HCT116 (cell line): Measurements from ENCODE around the gene ISOC2. TPM values are rescaled to one million over a fixed set of nuclear protein-coding genes. Genes with fewer than 3 reads are reported as not detected.

Source experiments
- ATAC-seq: fragments of 200-7000 bp; cut with Tn5 transposase; 2 replicates; pipeline ENCODE4 v1.9.1; 2020; ENCODE audit warnings: mild to moderate bottlenecking, moderate library complexity
- BruUV-seq: library from RNA; stranded (reverse); fragments of 400-500 nt; replicated peaks from 2 replicates; lab custom pipeline; 2021; lab: Mats Ljungman, UMichigan
- CTCF ChIA-PET: fragments of 300-600 bp; sonication (Branson Sonifier 250); formaldehyde crosslinking; loops from one replicate; lab custom pipeline; 2021; ENCODE audit warnings: antibody characterized with exemption; lab: Charles Lee
- POLR2A ChIA-PET: fragments of 300-600, 350-600 bp; sonication (Branson Sonifier 250); formaldehyde crosslinking; loops from one replicate; lab custom pipeline; 2021; ENCODE audit warnings: antibody characterized with exemption; lab: Charles Lee
- RAD21 ChIA-PET, 2 experiments: fragments of 300-600 bp; sonication (Branson Sonifier 250); formaldehyde crosslinking; loops; one replicate each; lab custom pipeline; 2023; ENCODE audit warnings: low total read pairs in 2 of 2; ENCODE audit not compliant: uncharacterized antibody in 2 of 2, unreplicated experiment in 2 of 2, low non-redundant PET in 1 of 2; lab: Charles Lee
- DNase-seq: peaks from one replicate; pipeline ENCODE4 v3.0.0-alpha.2; 2010; ENCODE audit warnings: low read depth, low spot score
- H2AFZ ChIP-seq: fragments of 200-600 bp; shearing (Covaris generic), sonication (generic); 2 replicates; pipeline ENCODE4 v1.6.1; 2017; ENCODE audit warnings: low read depth, mixed run types, mixed read lengths, antibody characterized with exemption, low read length; ENCODE audit not compliant: poor library complexity, severe bottlenecking
- H3K27ac ChIP-seq: 2 replicates; pipeline ENCODE4 v1.5.1; 2012; ENCODE audit warnings: low read depth, low read length
- H3K27me3 ChIP-seq: fragments of 200-600 bp; sonication (generic); 2 replicates; pipeline ENCODE4 v1.6.1; 2016; ENCODE audit warnings: mixed run types, low read length, mixed read lengths; ENCODE audit not compliant: insufficient read depth
- H3K36me3 ChIP-seq, 2 experiments: fragments of 200-500 bp in 1 of 2; fragments of 200-600 bp in 1 of 2; sonication (Bioruptor generic) in 1 of 2; sonication (generic) in 1 of 2; 2 replicates each; pipeline versions ENCODE4 v1.5.1 to v1.6.1; 2014 to 2016; ENCODE audit warnings: low read length in 2 of 2, inconsistent platforms in 1 of 2, mixed read lengths in 1 of 2, mixed run types in 1 of 2; ENCODE audit not compliant: insufficient read depth in 2 of 2, control insufficient read depth in 1 of 2
- H3K4me1 ChIP-seq, 2 experiments: fragments of 200-600 bp in 1 of 2; sonication (generic) in 1 of 2; 2 replicates each; pipeline versions ENCODE4 v1.5.1 to v1.6.1; 2012 to 2017; ENCODE audit warnings: low read length in 2 of 2, inconsistent platforms in 1 of 2, mild to moderate bottlenecking in 1 of 2, mixed read lengths in 1 of 2, mixed run types in 1 of 2, moderate library complexity in 1 of 2; ENCODE audit not compliant: insufficient read depth in 2 of 2, control insufficient read depth in 1 of 2
- H3K4me2 ChIP-seq: fragments of 200-600 bp; sonication (generic); 2 replicates; pipeline ENCODE4 v1.6.1; 2017; ENCODE audit warnings: mixed run types, low read length, mixed read lengths
- H3K4me3 ChIP-seq, 2 experiments: fragments of 200-600 bp in 1 of 2; sonication (generic) in 1 of 2; replicated peaks in 1 of 2; 2 replicates each; pipeline ENCODE4 v1.5.1; 2011 to 2016; ENCODE audit warnings: low read length in 2 of 2, control low read depth in 1 of 2, low read depth in 1 of 2, mild to moderate bottlenecking in 1 of 2, mixed read lengths in 1 of 2, mixed run types in 1 of 2
- H3K79me2 ChIP-seq: fragments of 200-600 bp; sonication (generic); 2 replicates; pipeline ENCODE4 v1.6.1; 2017; ENCODE audit warnings: mild to moderate bottlenecking, mixed run types, low read length, moderate library complexity, mixed read lengths; ENCODE audit not compliant: insufficient read depth
- H3K9ac ChIP-seq: fragments of 200-600 bp; sonication (generic); 2 replicates; pipeline ENCODE4 v1.6.1; 2016; ENCODE audit warnings: low read length, mixed read lengths
- H3K9me2 ChIP-seq: fragments of 200-600 bp; sonication (generic), shearing (Covaris generic); 2 replicates; pipeline ENCODE4 v1.6.1; 2017; ENCODE audit warnings: mixed run types, mild to moderate bottlenecking, moderate library complexity; ENCODE audit not compliant: insufficient read depth
- H3K9me3 ChIP-seq, 2 experiments: fragments of 200-500 bp in 1 of 2; fragments of 200-600 bp in 1 of 2; sonication (Bioruptor generic) in 1 of 2; sonication (generic) in 1 of 2; 2 replicates each; pipeline ENCODE4 v1.6.1; 2014 to 2017; ENCODE audit warnings: low read length in 2 of 2, mixed read lengths in 2 of 2, inconsistent platforms in 1 of 2, low read depth in 1 of 2, mild to moderate bottlenecking in 1 of 2, mixed run types in 1 of 2, moderate library complexity in 1 of 2; ENCODE audit not compliant: control insufficient read depth in 1 of 2, insufficient read depth in 1 of 2
- H4K20me1 ChIP-seq: fragments of 200-600 bp; sonication (generic), shearing (Covaris generic); 2 replicates; pipeline ENCODE4 v1.6.1; 2017; ENCODE audit warnings: mixed run types, mild to moderate bottlenecking, moderate library complexity; ENCODE audit not compliant: insufficient read depth
- ATF3 ChIP-seq: IDR thresholded peaks from 2 replicates; pipeline ENCODE4 v1.6.1; 2012
- EGR1 ChIP-seq: IDR thresholded peaks from 2 replicates; pipeline ENCODE4 v1.6.1; 2012; ENCODE audit warnings: low read depth
- EZH2 ChIP-seq: fragments of 200-600 bp; sonication (generic); IDR thresholded peaks from 2 replicates; pipeline ENCODE4 v1.6.1; 2017; ENCODE audit warnings: antibody characterized with exemption, mixed run types
- JUND ChIP-seq: IDR thresholded peaks from 2 replicates; pipeline ENCODE4 v1.6.1; 2012
- MAX ChIP-seq: IDR thresholded peaks from 2 replicates; pipeline ENCODE4 v1.6.1; 2012
- RAD21 ChIP-seq: IDR thresholded peaks from 2 replicates; pipeline ENCODE4 v1.6.1; 2012; ENCODE audit warnings: low read depth, mild to moderate bottlenecking
- REST ChIP-seq: IDR thresholded peaks from 2 replicates; pipeline ENCODE4 v1.6.1; 2012; ENCODE audit warnings: low read depth
- SP1 ChIP-seq: IDR thresholded peaks from 2 replicates; pipeline ENCODE4 v1.6.1; 2012; ENCODE audit warnings: low read depth
- SRF ChIP-seq: IDR thresholded peaks from 2 replicates; pipeline ENCODE4 v1.6.1; 2012; ENCODE audit warnings: low read depth
- TCF7L2 ChIP-seq: IDR thresholded peaks from 2 replicates; pipeline ENCODE4 v1.7.0; 2011; ENCODE audit warnings: borderline replicate concordance, inconsistent platforms; ENCODE audit not compliant: insufficient read depth, insufficient read length; ENCODE audit errors: extremely low read depth
- YY1 ChIP-seq: IDR thresholded peaks from 2 replicates; pipeline ENCODE4 v1.6.1; 2011; ENCODE audit warnings: low read length, low read depth, moderate library complexity, mild to moderate bottlenecking; ENCODE audit not compliant: insufficient replicate concordance; ENCODE audit errors: extremely low read depth
- ZFX ChIP-seq: fragments of 450-650 bp; IDR thresholded peaks from 2 replicates; pipeline ENCODE4 v1.6.1; 2017
- ZNF274 ChIP-seq: fragments of 200-500 bp; sonication (Bioruptor generic); IDR thresholded peaks from 2 replicates; pipeline ENCODE4 v1.6.1; 2014; ENCODE audit warnings: mild to moderate bottlenecking, low read depth, low read length, inconsistent platforms
- intact Hi-C: fragments of 100-400 bp; cut with micrococcal nuclease; formaldehyde crosslinking; loops from 2 replicates; pipeline ENCODE4 v1.10.0; 2022
- total RNA-seq: library from RNA; stranded (reverse); gene quantifications from one replicate; pipeline ENCODE4 v1.2.1, GENCODE V29; 2021; ENCODE audit not compliant: unreplicated experiment

Gene ISOC2
- total RNA-seq, 1 experiment from 2014 or later: 56.8 TPM

- no peak for TF ChIP-seq YY1
- TF ChIP-seq ZNF274: no peak
- no peak for TF ChIP-seq EZH2
Observed at GRCh38 chr19:55431183-55431582, 30.3 kb downstream of the ISOC2 start (continued).

- RAD21 ChIA-PET: no interaction called here
- H3K36me3 ChIP-seq: no peaks in the 10 kb centered on the region
- H4K20me1 ChIP-seq: no peaks in the 10 kb centered on the region
- intact Hi-C loops: no loop called here
- H3K9me2 ChIP-seq: no peaks in the 10 kb centered on the region
- ATAC-seq (no peak), DNase-seq (no peak)
- no peaks in the 10 kb centered on the region for H3K4me1 ChIP-seq
- H2AFZ ChIP-seq: no peak overlapping the region
- no peak overlapping the region for H3K9ac ChIP-seq
- no peak overlapping the region for H3K27ac ChIP-seq
- H3K79me2 ChIP-seq: no peaks in the 10 kb centered on the region
- BruUV-seq: no TSS peak
- POLR2A ChIA-PET: no interaction called here
- no peak overlapping the region for H3K4me3 ChIP-seq
- no peaks in the 10 kb centered on the region for H3K9me3 ChIP-seq
- H3K4me2 ChIP-seq: no peak overlapping the region
- TF ChIP-seq ATF3: no peak
- no peak for TF ChIP-seq EZH2
- no peak for TF ChIP-seq EGR1
- no peak for TF ChIP-seq MAX
- no peak for TF ChIP-seq ZNF274
- no peak for TF ChIP-seq JUND
- TF ChIP-seq ZFX: no peak
- TF ChIP-seq REST: no peak
- no peak for TF ChIP-seq SP1
- no peak for TF ChIP-seq TCF7L2
- no peak for TF ChIP-seq SRF
- TF ChIP-seq RAD21: no peak
- CTCF ChIA-PET: no interaction called here
- H3K27me3 ChIP-seq: no peaks in the 10 kb centered on the region
Observed at GRCh38 chr19:55426042-55426441, 35.4 kb downstream of the ISOC2 start.
